ENCODE results near the gene MSI2. TPM values are rescaled to one million over a fixed set of nuclear protein-coding genes. Genes with fewer than 3 reads are reported as not detected.

The MSI2 gene
- total RNA-seq, 1 experiment from 2014 or later = 174 TPM

DNA sequence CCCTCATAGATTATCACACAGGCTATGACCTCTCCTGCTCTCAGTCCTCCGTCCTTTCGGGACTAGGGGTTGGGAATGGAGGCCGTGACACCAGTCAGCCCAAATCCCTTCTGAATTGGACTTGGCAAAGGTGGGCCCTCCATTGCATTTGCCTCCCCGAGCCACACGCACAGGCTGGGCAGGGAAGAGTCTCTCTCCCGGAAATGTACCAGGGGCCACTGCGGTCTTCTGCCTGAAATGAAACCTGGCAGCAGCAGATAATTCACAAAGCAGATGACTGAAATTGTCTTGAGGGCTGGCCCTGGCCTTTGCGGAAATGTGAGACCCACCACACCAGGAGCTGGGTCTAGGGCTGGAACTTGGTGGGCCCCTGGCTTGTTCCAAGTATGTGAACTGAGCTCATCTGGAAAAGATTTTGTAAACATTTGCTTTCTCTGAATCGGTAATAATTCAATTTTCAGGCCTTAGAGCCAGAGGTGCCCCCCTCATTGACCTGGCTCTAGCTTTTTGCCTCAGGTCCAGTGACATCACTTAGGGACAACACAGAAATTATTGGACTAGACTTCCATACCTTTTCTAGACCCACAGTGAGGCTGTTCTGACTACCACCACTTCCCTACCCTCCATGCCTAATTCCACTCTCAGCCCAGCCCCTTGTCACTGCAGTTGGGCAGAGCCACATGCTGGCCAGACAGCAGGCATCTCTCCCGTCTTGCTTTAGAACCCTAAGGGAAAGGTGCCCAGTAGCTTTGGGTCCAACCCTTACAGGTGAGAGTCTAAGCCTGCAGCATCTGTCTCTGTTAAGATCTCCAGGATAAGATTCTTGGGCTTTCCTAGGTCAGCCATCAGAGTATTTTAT is 413.6 kb downstream of the MSI2 start:
- no peak for DNase-seq
- no peaks in the 10 kb centered on the region for H3K27me3 Mint-ChIP-seq (ENCODE audit: insufficient read depth, unreplicated experiment)
- no peak overlapping the region for H3K4me3 Mint-ChIP-seq (ENCODE audit: unreplicated experiment)
- H3K36me3 Mint-ChIP-seq (ENCODE audit: insufficient read depth, unreplicated experiment) = peaks cover 38% of the 10 kb centered on the region
- Histone ChIP-seq H3K27me3 (replicated peaks; ENCODE audit: control insufficient read depth, insufficient read depth, low read length) (no peaks in the 10 kb centered on the region), H3K9me3 (no peaks in the 10 kb centered on the region), H3K4me1 (no peaks in the 10 kb centered on the region), H3K36me3 (ENCODE audit: control insufficient read depth, insufficient read depth, low read length) (peaks cover 4% of the 10 kb centered on the region; the same call in 1 of the 2 replicates), H3K4me3 (ENCODE audit: low read depth, low read length) (no peak overlapping the region)
- BruUV-seq (replicated peaks) = no TSS peak
- no peak overlapping the region for H3K27ac Mint-ChIP-seq (ENCODE audit: unreplicated experiment)
- no peaks in the 10 kb centered on the region for H3K4me1 Mint-ChIP-seq (ENCODE audit: low read depth, unreplicated experiment)
- TF ChIP-seq CTCF (IDR thresholded peaks at IDR 0.05; ENCODE audit: insufficient read depth in 1 of 2, low read depth in 1 of 2, low read length in 1 of 2, severe bottlenecking in 1 of 2, unreplicated experiment in 1 of 2) = no peak
- CTCF ChIA-PET = no interaction called here
- POLR2A ChIA-PET = no interaction called here
- H3K9me3 Mint-ChIP-seq (ENCODE audit: unreplicated experiment) = no peaks in the 10 kb centered on the region
- intact Hi-C loops (cut with micrococcal nuclease; ENCODE audit: unreplicated experiment) = loop anchor here (10.0 kb wide), 1 partner anchor 445 kb away; no protein-coding TSS in a partner anchor

GRCh38 chr17:57670769-57671569 is 414.6 kb downstream of the MSI2 start:
- H3K9me3 ChIP-seq = no peaks in the 10 kb centered on the region
- ChIA-PET POLR2A (no interaction called here), CTCF (interaction anchor here (1.0 to 1.9 kb wide), 16 partner anchors 8 to 546 kb away, joined by 3 to 25 read pairs (median 4); no protein-coding TSS in a partner anchor)
- no peak for TF ChIP-seq CTCF (IDR thresholded peaks at IDR 0.05; ENCODE audit: insufficient read depth in 1 of 2, low read depth in 1 of 2, low read length in 1 of 2, severe bottlenecking in 1 of 2, unreplicated experiment in 1 of 2)
- no peak for DNase-seq
- Mint-ChIP-seq H3K4me1 (ENCODE audit: low read depth, unreplicated experiment) (no peaks in the 10 kb centered on the region), H3K36me3 (ENCODE audit: insufficient read depth, unreplicated experiment) (peaks cover 45% of the 10 kb centered on the region), H3K27me3 (ENCODE audit: insufficient read depth, unreplicated experiment) (no peaks in the 10 kb centered on the region), H3K27ac (ENCODE audit: unreplicated experiment) (no peak overlapping the region), H3K9me3 (ENCODE audit: unreplicated experiment) (no peaks in the 10 kb centered on the region), H3K4me3 (ENCODE audit: unreplicated experiment) (no peak overlapping the region)
- H3K27me3 ChIP-seq (replicated peaks; ENCODE audit: control insufficient read depth, insufficient read depth, low read length) = no peaks in the 10 kb centered on the region
- no peaks in the 10 kb centered on the region for H3K4me1 ChIP-seq
- H3K36me3 ChIP-seq (ENCODE audit: control insufficient read depth, insufficient read depth, low read length) = peaks cover 5% of the 10 kb centered on the region; the same call in 1 of the 2 replicates
- BruUV-seq (replicated peaks) = no TSS peak
- no peak overlapping the region for H3K4me3 ChIP-seq (ENCODE audit: low read depth, low read length)
- intact Hi-C loops (cut with micrococcal nuclease; ENCODE audit: unreplicated experiment) = loop anchor here (10.0 kb wide), 1 partner anchor 444 kb away; no protein-coding TSS in a partner anchor
